Measurements from ENCODE around the gene CRIM1.

CRIM1 gene

DNA sequence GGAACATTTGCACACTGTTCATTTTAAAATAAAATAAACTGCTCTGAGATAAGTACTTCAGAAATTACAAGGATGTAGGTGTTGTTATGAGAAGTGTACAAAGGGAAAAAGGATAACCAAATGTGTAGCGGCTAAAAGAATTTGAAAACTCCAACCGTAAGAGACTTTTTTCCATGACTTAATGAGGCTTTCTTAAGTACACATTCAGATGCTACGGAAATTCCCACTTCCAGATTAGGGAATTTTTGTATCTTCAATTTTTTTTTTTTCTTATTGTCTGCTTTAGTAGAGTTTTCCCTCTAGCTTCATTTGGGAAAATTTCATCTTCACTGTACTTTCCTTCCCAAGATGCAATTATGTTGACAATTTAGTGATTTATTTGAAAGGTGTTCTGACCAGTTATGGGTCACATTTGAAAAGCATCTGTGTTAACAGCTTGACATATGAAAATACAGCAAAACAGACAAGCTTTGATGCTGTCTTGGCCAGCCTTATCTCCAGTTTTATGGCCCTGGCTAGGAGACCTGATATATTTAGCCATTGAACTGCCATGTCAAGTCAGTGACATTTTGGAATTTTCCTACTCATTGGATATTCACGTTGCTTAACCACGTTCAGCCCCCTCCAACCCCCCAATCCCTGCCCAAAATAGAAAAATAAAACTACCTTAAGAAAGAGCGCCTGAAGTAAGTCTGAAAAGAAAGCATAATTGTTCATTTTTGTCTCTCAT lies 136.8 kb downstream of the CRIM1 start:
- no peak for DNase-seq (ENCODE audit: low read depth, low spot score)
- H3K4me3 ChIP-seq (ENCODE audit: low read length) = no peak overlapping the region

DNA sequence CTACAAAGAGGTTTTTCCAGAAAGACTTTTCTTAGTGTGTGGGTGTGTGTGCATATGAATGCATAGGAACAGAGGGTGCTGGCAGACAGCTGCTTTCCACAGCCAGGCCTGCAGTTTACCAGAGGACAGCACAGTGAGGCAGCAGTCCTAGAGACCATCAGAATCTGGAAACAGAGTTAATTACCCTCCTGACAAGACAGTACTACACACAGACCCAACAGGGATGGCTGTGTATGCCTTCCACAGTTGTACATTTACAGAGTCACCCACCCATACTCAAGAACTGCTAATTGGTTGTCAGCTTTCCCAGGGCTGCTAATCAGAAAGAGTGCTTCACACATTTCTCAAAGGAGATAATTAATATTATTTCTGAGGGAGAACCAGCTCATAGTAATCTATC lies 137.7 kb downstream of the CRIM1 start:
- no peak for DNase-seq (ENCODE audit: low read depth, low spot score)
- no peak overlapping the region for H3K4me3 ChIP-seq (ENCODE audit: low read length)

GRCh38 chr2:36497570-36498163 lies 142.1 kb downstream of the CRIM1 start:
- no peak overlapping the region for H3K4me3 ChIP-seq (ENCODE audit: low read length)
- DNase-seq (ENCODE audit: low read depth, low spot score) = no peak

DNA sequence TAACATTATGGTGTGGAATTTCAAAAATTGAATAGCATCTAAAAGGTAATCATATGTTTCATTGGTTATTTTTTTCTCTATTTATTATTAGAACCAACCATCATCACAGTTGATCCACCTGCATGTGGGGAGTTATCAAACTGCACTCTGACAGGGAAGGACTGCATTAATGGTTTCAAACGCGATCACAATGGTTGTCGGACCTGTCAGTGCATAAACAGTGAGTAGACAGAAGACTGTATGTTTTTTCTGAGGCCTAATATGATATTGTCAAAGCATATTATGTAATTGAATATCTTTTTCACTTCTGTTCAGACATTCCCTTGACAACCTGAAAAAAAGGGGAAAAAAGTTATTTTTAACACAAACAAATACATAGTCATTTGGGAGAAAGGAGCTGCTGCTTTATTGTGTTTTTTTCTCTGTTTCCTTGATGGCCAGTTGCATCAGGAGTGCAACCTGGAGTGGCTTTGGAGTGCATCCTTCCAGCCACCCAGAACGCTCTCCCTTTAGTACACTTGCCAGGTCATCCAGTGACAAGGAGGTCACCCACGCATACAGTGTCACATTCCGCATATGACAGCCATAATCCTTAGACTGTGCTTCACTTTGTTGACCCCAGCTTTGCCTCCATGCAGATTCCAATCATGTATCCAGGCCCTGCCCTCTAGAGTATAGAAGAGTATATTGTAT lies 143.7 kb downstream of the CRIM1 start:
- no peak overlapping the region for H3K4me3 ChIP-seq (ENCODE audit: low read length)
- no peak for DNase-seq (ENCODE audit: low read depth, low spot score)

DNA sequence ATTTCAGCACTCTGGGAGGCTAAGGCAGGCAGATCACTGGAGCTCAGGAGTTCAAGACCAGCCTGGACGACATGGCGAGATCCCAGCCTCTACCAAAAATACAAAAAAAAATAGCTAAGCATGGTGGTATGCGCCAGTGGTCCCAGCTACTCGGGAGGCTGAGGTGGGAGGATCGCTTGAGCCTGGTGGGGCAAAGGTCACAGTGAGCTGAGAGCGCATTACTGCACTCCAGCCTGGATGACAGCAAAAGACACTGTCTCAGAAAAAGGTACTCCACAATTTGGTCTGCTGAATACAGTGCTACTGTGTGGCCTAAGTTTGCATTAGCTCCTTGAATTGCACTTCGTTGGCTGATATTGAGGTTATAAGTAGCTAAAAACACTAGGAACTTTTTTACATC lies 144.5 kb downstream of the CRIM1 start:
- H3K4me3 ChIP-seq (ENCODE audit: low read length) = no peak overlapping the region
- DNase-seq (ENCODE audit: low read depth, low spot score) = no peak

- no peak overlapping the region for H3K4me3 ChIP-seq (ENCODE audit: low read length)
- DNase-seq (ENCODE audit: low read depth, low spot score) = no peak
These were observed 146.5 kb downstream of the CRIM1 start for GRCh38 chr2:36502081-36502480.

- peak; percentile 5 for DNase-seq (ENCODE audit: low read depth, low spot score)
- no peak overlapping the region for H3K4me3 ChIP-seq (ENCODE audit: low read length)
These were observed 151.8 kb downstream of the CRIM1 start for GRCh38 chr2:36507408-36507812.

DNA sequence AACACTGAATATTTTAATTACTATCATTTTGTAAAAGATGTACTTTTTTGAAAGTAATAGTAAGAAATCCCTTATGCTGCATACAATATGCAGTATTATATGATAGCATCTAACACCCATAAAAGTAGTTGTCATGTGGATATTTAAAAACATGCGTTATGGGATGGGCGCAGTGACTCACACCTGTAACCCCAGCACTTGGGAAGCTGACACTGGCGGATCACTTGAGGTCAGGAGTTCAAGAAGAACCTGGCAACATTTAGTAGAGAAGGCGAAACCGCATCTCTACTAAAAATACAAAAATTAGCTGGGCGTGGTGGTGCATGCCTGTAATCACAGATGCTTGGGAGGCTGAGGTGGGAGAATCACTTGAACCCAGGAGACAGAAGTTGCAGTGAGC lies 153.5 kb downstream of the CRIM1 start:
- no peak for DNase-seq (ENCODE audit: low read depth, low spot score)
- H3K4me3 ChIP-seq (ENCODE audit: low read length) = no peak overlapping the region

GRCh38 chr2:36511858-36512603 lies 156.5 kb downstream of the CRIM1 start:
- H3K4me3 ChIP-seq (ENCODE audit: low read length) = no peak overlapping the region
- no peak for DNase-seq (ENCODE audit: low read depth, low spot score)

DNA sequence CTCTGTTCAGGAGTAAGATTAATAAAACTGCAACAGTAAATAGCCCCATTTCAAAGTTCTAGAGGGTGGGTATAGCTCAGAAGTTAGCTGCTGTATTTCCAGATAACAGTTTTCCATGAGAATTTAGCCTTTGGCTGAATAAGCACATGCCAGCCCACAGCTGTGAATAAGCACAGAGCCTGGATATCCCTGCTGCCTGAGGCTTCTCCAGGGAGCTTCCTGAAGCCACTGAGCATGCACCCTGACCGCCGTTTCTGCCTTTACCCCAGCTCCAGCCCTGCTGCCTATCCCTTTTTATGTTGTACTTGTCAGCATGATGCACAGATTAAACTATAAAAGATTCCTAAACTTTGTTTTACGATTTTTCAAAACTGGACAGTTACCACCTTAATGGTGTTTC lies 157.1 kb downstream of the CRIM1 start:
- no peak for DNase-seq (ENCODE audit: low read depth, low spot score)
- no peak overlapping the region for H3K4me3 ChIP-seq (ENCODE audit: low read length)

GRCh38 chr2:36513661-36514060 lies 158.1 kb downstream of the CRIM1 start:
- H3K4me3 ChIP-seq (ENCODE audit: low read length) = no peak overlapping the region
- no peak for DNase-seq (ENCODE audit: low read depth, low spot score)

- DNase-seq (ENCODE audit: low read depth, low spot score) = no peak
- H3K4me3 ChIP-seq (ENCODE audit: low read length) = no peak overlapping the region
These were observed 160.0 kb downstream of the CRIM1 start for GRCh38 chr2:36515538-36515937.

DNA sequence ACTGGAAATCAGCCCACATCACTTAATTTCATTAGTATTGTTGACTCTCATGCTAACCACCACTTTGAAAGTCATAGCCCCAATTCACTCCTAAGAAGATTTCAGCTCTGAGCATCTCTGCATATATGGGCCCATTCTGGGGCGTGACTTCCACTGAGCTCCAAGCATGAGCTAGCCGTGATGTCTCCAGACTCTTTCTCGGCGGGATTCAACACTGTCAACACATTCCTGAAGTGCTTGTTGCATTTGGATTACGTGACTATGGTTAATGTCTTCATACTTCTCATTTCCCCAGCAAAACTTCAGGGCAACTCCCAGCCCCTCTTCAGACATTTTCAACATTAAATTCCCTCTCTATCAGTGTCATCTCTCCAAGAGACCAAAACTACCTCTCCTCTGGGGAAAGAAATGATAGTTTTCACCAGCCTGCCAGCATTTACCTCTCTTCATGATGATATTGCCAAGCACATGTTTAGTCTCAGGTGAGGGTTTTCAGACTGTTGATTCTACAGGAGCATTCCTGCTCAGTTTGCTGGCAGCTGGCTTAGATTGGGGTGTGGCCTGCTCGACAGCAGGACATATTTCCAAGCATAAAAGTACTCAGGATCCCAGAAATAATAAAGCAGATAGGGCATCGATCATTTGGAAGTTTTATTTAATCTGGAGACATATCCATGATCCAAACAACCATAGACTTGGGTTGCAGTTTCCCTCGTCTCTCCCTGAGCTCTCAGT lies 160.7 kb downstream of the CRIM1 start:
- no peak for DNase-seq (ENCODE audit: low read depth, low spot score)

GRCh38 chr2:36520431-36520830 lies 164.9 kb downstream of the CRIM1 start:
- no peak for DNase-seq (ENCODE audit: low read depth, low spot score)

More for the DNA sequence above, 160.7 kb downstream of the CRIM1 start:
- H3K4me3 ChIP-seq (ENCODE audit: low read length) = no peak overlapping the region

GRCh38 chr2:36523153-36523552 lies 167.6 kb downstream of the CRIM1 start:
- no peak overlapping the region for H3K4me3 ChIP-seq (ENCODE audit: low read length)
- DNase-seq (ENCODE audit: low read depth, low spot score) = no peak

More at GRCh38 chr2:36520431-36520830, 164.9 kb downstream of the CRIM1 start:
- no peak overlapping the region for H3K4me3 ChIP-seq (ENCODE audit: low read length)

DNA sequence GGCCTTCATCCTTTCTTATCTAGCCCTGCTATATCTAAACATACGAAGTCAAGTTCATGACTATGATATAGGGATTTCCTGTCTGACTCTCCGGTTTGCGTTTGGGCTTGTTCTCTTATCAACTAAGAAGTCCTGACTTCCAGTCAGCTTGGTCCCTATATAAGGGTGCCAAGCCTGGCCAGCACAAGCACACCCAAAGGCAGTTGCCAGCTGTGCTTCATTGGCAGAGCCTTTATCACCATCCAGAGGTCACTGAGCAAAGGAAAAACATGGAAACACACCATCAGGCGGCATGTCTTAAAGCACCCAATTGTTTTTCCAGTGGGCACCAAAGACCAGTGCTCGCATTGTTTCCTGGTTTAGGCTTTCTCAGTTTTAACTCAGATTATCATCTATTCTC lies 169.7 kb downstream of the CRIM1 start:
- DNase-seq (ENCODE audit: low read depth, low spot score) = no peak
- H3K4me3 ChIP-seq (ENCODE audit: low read length) = no peak overlapping the region

- DNase-seq (ENCODE audit: low read depth, low spot score) = no peak
These were observed 170.6 kb downstream of the CRIM1 start for GRCh38 chr2:36526226-36526625.

GRCh38 chr2:36528274-36528673 lies 172.7 kb downstream of the CRIM1 start:
- H3K4me3 ChIP-seq (ENCODE audit: low read length) = no peak overlapping the region
- DNase-seq (ENCODE audit: low read depth, low spot score) = no peak

More at GRCh38 chr2:36526226-36526625, 170.6 kb downstream of the CRIM1 start:
- no peak overlapping the region for H3K4me3 ChIP-seq (ENCODE audit: low read length)

- no peak for DNase-seq (ENCODE audit: low read depth, low spot score)
- no peak overlapping the region for H3K4me3 ChIP-seq (ENCODE audit: low read length)
These were observed 173.3 kb downstream of the CRIM1 start for GRCh38 chr2:36528766-36529392.
